ENCODE measurements around the gene PTX3. TPM values are rescaled to one million over a fixed set of nuclear protein-coding genes. Genes with fewer than 3 reads are reported as not detected.

PTX3 gene
- 1 to 10 TPM in 1 of 3 donors, not detected in 2; 3.3 TPM for polyA plus RNA-seq

DNA sequence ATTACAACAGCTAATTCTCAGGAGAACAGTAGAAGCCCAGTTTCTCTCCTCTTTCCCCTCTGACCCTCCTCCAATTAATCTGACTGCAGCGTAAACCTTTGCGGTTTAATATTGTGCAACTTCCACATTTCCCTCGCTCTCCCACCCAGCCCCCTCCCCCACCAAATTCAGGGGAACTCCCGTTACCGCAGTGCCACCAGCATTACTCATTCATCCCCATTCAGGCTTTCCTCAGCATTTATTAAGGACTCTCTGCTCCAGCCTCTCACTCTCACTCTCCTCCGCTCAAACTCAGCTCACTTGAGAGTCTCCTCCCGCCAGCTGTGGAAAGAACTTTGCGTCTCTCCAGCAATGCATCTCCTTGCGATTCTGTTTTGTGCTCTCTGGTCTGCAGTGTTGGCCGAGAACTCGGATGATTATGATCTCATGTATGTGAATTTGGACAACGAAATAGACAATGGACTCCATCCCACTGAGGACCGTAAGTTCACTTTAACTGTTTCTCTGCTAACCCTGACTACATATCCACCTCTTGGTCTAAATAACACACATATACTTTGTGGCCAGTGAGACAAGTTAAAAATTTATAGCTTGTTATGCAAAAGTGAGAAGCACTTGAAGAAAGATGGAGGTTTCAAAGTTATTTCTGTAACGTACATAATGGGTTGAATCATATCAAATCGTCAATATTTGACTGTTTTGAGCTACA lies at the start of gene PTX3:
Gene PTX3 (plus strand): TSS at position 268 of the 709 bp plus-strand sequence. CDS start 84 bp downstream, at position 352.
- Mint-ChIP-seq H3K27ac (no peak within 1 kb of the TSS), H3K4me1 (peaks cover 2 to 7% of the 10 kb centered on the region in 2 donors), H3K4me3 (peak within 1 kb of the TSS in 1 of 5 donors; percentile 57), H3K27me3 (ENCODE audit: low read depth in 3 of 3) (peaks cover 3 to 16% (median 12%) of the 10 kb centered on the region in 3 donors), H3K9me3 (peaks cover 0 to 7% (median 4%) of the 10 kb centered on the region in 6 donors), H3K36me3 (peaks cover 0 to 6% (median 6%) of the 10 kb centered on the region in 3 donors)
- no peak for DNase-seq

DNA sequence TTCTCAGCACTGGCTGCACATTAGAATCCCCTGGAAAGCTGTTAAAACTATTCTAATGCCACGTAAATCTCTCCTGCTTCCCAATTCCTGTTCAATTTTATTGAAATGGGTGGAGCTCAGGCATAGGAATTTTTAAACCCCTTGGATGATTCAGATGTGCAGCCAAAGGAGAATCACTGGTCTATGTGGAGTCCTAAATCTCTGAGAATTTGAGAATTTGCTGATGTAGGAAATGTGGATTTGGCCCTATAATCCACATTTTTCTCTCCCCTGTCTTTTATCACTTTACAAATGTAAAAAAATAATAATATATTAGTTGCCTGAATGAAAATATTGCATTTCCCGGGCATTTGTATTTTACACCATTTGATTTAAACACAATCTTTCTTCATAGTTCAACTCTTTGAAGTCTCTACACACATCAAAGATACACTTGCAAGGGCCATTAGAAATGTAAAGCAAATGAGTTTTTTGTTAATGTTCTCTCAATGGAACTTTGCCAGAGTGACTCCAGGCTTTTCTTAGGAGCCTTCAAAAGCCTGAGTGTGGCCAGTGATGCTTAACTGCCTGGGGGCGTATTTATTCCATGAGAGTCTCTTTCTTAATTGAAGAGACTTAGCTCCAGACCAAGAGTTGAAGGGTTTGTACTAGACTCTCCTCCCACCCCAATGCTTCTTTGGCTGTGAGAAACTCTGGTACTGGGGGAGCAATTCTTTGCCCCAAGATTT lies 48.8 kb upstream of the PTX3 start:
- Mint-ChIP-seq H3K4me3 (no peak overlapping the region), H3K4me1 (no peaks in the 10 kb centered on the region), H3K27ac (no peak overlapping the region), H3K36me3 (no peaks in the 10 kb centered on the region), H3K9me3 (peaks cover 0 to 2% (median under 1%) of the 10 kb centered on the region in 6 donors), H3K27me3 (ENCODE audit: low read depth in 3 of 3) (peaks cover 0 to 2% (median 0%) of the 10 kb centered on the region in 3 donors)
- DNase-seq, result no peak

DNA sequence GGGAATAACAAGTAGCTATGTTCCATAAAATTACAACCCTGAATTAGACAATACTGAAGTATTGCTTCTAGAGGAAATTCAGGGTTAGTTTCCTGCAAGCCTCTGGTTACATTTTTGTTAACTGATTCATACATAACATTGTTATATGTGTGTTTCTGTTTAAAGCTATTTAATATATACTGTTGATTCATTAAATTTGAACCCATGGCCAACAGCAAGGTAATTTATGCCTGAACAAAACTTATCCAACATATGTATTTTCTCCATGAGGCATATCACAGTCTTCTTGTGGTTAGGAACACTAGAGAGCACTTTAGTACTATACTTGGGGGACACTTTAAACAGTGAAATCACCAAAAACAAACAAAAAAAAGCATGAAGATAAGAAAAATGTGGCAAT lies 47.7 kb upstream of the PTX3 start:
- peaks cover 0 to 2% (median under 1%) of the 10 kb centered on the region in 6 donors for H3K9me3 Mint-ChIP-seq
- H3K36me3 Mint-ChIP-seq, result no peaks in the 10 kb centered on the region
- no peak overlapping the region for H3K4me3 Mint-ChIP-seq
- H3K27me3 Mint-ChIP-seq (ENCODE audit: low read depth in 3 of 3), result peaks cover 0 to under 1% (median 0%) of the 10 kb centered on the region in 3 donors
- DNase-seq, result no peak
- H3K27ac Mint-ChIP-seq, result no peak overlapping the region
- H3K4me1 Mint-ChIP-seq, result no peaks in the 10 kb centered on the region

DNA sequence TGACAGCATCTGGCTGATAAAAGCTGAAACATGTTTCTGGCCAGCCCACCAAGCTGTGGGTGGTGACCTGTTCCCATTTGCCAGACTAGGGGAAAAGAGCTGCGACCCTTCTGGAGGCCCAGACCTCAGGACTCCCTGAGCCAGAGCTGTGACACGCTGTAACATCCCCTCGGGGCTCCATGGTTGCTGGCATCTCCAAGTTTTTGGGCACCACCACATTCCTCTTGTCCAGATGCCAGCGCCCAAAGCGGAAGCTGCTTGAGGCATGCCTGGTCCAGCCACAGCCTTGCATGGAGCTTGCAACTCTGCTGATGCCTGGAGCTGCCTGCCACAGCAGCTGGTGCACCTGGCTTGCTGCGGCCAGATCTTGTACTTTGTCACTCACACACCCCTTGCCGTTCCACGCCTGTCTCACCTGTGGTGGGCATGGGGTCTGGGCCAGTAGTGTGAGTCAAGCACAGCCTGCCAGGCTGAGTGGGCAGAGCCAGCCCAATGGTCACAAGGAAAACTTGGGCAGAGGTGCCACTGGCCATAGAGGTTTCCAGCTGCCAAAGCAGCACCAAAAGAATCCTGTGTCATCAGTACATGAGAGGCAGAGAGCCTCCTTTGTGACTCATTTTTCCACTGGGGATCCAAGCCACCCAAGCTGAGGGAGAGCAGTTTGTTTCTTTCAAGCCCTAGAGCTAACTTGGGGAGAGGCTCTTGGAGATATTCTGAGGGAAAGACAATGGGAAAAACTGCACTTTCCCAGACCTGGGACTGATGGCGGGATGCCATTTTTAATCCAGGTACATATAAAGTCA lies 45.7 kb upstream of the PTX3 start:
- H3K27me3 Mint-ChIP-seq (ENCODE audit: low read depth in 3 of 3), result peaks cover 0 to 2% (median 1%) of the 10 kb centered on the region in 3 donors
- no peak overlapping the region for H3K27ac Mint-ChIP-seq
- H3K9me3 Mint-ChIP-seq, result peaks cover 0 to 3% (median under 1%) of the 10 kb centered on the region in 6 donors
- no peaks in the 10 kb centered on the region for H3K36me3 Mint-ChIP-seq
- H3K4me1 Mint-ChIP-seq, result no peaks in the 10 kb centered on the region
- no peak for DNase-seq
- H3K4me3 Mint-ChIP-seq, result no peak overlapping the region

DNA sequence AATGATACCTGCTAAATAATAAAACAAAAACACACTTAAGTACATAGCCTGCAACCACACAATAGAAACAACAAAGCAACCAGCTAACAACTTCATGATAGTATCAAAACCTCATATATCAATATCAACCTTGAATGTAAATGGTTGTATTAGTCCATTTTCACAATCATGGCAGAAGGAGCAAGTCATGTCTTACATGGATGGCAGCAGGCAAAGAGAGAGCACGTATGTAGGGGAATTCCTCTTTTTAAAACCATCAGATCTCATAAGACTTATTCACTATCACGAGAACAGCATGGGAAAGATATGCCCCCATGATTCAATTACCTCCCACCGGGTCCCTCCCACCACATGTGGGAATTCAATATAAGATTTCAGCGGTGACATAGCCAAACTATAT lies 44.5 kb upstream of the PTX3 start:
- H3K27ac Mint-ChIP-seq, result no peak overlapping the region
- no peak for DNase-seq
- H3K36me3 Mint-ChIP-seq, result no peaks in the 10 kb centered on the region
- H3K4me1 Mint-ChIP-seq, result no peaks in the 10 kb centered on the region
- H3K4me3 Mint-ChIP-seq, result no peak overlapping the region
- peaks cover 1 to 5% (median 4%) of the 10 kb centered on the region in 3 donors for H3K27me3 Mint-ChIP-seq (ENCODE audit: low read depth in 3 of 3)
- H3K9me3 Mint-ChIP-seq, result peaks cover 0 to 6% (median 2%) of the 10 kb centered on the region in 6 donors

DNA sequence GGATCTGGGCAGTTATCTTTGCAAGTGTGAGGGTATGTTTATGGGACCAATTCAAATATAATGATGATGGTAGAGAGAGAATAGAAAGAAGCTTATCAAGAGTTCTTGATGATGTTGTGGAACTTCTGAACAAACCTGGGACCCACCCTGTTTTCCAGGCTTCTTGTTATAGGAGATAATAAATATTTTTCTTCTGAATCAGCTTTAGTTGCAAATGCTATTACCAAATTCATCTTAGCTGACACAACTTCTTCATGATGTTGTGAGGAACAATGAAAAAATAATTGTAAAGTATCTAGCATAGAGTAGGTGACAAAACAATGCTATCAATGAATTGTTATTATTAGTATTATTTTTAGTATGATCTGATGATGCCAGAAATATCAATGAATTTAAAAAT lies 43.5 kb upstream of the PTX3 start:
- no peak for DNase-seq
- no peak overlapping the region for H3K4me3 Mint-ChIP-seq
- H3K4me1 Mint-ChIP-seq, result no peaks in the 10 kb centered on the region
- H3K27ac Mint-ChIP-seq, result no peak overlapping the region
- H3K36me3 Mint-ChIP-seq, result no peaks in the 10 kb centered on the region
- H3K27me3 Mint-ChIP-seq (ENCODE audit: low read depth in 3 of 3), result peaks cover 1 to 6% (median 4%) of the 10 kb centered on the region in 3 donors
- H3K9me3 Mint-ChIP-seq, result peaks cover 0 to 7% (median 2%) of the 10 kb centered on the region in 6 donors

DNA sequence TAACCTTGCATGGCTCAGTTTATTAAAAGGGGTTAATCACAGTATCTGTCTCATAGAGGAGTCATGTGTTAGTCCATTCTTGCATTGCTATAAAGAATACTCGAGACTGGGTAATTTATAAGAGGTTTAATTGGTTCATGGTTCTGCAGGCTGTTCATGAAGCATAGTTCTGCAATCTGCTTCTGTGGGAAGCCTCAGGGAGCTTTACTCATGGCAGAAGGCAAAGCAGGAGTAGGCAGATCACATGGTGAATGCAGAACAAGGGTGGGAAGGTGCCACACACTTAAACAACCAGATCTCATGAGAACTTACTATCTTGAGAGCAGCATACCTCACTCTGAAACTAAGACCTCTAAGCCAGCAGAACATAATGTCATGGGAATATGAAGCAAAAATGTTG lies 42.2 kb upstream of the PTX3 start:
- Mint-ChIP-seq H3K4me1 (no peaks in the 10 kb centered on the region), H3K36me3 (no peaks in the 10 kb centered on the region), H3K9me3 (peaks cover 0 to 8% (median 2%) of the 10 kb centered on the region in 6 donors)

DNA sequence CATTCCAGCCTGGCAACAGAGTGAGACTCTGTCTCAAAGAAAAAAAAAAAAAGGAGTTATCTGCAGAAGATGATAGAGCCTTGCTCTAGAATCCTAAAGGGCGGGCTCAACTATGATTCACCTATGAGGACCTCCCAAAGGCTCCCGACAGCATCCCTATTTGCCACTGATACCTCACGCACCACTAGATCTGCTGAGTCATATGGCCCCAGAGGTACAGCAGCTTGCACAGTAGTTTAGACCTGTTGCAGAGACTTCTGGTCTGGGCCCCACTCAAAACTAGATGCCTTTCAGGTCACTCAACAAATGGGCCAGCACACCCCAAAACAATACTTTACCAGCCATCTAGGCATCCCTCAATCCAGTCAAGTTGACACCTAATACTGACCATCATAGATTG lies 38.1 kb upstream of the PTX3 start:
- H3K27ac Mint-ChIP-seq, result no peak overlapping the region
- no peak for DNase-seq
- H3K9me3 Mint-ChIP-seq, result peaks cover 0 to 8% (median 3%) of the 10 kb centered on the region in 6 donors
- peaks cover 1 to 9% (median 4%) of the 10 kb centered on the region in 3 donors for H3K27me3 Mint-ChIP-seq (ENCODE audit: low read depth in 3 of 3)
- no peaks in the 10 kb centered on the region for H3K4me1 Mint-ChIP-seq
- H3K36me3 Mint-ChIP-seq, result no peaks in the 10 kb centered on the region
- H3K4me3 Mint-ChIP-seq, result no peak overlapping the region

More for the DNA sequence above, 42.2 kb upstream of the PTX3 start:
- Mint-ChIP-seq H3K27me3 (ENCODE audit: low read depth in 3 of 3) (peaks cover 1 to 6% (median 4%) of the 10 kb centered on the region in 3 donors), H3K4me3 (no peak overlapping the region), H3K27ac (no peak overlapping the region)
- DNase-seq, result no peak

DNA sequence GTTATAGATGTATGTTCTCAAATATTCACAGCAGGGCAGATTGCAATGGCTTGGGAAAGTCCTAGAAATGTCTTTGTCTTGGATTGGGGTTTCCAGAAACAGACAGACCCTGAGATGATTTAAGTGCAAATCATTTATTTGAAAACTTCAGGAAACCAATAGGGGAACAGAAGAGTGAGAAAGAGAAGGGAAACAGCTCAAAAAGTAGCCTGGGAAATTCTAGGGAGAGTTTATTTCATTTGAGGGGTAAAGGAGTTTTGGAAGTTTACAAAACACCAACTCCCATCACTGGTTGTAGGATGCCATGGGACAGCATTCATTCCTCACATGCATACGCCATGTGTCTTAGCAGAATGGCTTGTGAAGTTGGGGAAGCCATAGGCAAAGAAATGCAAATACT lies 32.3 kb upstream of the PTX3 start:
- H3K27ac Mint-ChIP-seq, result no peak overlapping the region
- H3K27me3 Mint-ChIP-seq (ENCODE audit: low read depth in 3 of 3), result peaks cover 0 to 2% (median 0%) of the 10 kb centered on the region in 3 donors
- no peak for DNase-seq
- H3K4me3 Mint-ChIP-seq, result no peak overlapping the region
- H3K36me3 Mint-ChIP-seq, result no peaks in the 10 kb centered on the region
- peaks cover 0 to 5% (median under 1%) of the 10 kb centered on the region in 6 donors for H3K9me3 Mint-ChIP-seq
- H3K4me1 Mint-ChIP-seq, result no peaks in the 10 kb centered on the region

DNA sequence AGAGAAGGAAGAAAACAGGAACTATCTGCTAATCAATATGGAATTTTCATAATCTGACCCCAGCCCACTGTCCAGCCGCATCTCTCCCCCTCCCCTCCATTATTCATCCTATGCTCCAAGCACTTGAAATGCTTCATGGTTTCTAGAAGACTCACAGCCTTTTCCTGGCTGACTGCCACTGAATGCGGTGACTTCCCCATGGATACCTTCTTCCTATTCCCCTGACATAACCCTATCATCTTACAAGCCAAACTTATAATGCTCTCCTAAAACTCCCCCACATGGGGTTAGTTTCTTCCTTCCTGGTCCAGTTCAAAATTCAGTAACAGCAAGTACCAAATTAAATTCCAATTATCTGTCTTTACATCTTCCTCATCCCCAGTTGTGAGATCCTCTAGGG lies 31.2 kb upstream of the PTX3 start:
- no peaks in the 10 kb centered on the region for H3K4me1 Mint-ChIP-seq
- H3K36me3 Mint-ChIP-seq, result no peaks in the 10 kb centered on the region
- H3K27ac Mint-ChIP-seq, result no peak overlapping the region
- H3K27me3 Mint-ChIP-seq (ENCODE audit: low read depth in 3 of 3), result peaks cover 0 to 2% (median under 1%) of the 10 kb centered on the region in 3 donors
- no peak for DNase-seq
- H3K4me3 Mint-ChIP-seq, result no peak overlapping the region
- H3K9me3 Mint-ChIP-seq, result peaks cover 0 to 6% (median under 1%) of the 10 kb centered on the region in 6 donors

DNA sequence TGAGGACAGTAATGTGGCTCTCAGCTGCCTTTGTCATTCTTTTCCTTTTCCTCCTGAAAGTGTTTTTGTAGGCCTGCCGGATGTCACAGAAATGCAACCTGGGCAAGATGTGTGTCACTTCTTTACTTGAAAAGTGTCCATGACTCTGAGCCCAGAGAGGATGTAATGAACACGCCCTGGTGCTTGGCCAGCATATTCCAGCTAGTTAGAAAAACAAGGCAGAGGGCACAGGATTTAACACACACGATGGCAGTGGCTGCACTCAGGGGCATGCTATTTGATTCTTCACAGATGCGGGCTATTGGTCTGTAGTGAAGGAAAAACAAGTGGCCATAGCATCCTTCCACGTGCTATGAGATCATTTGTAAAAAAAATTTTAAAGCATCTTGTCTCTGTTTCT lies 30.3 kb upstream of the PTX3 start:
- peaks cover 0 to 2% (median 0%) of the 10 kb centered on the region in 3 donors for H3K27me3 Mint-ChIP-seq (ENCODE audit: low read depth in 3 of 3)

DNA sequence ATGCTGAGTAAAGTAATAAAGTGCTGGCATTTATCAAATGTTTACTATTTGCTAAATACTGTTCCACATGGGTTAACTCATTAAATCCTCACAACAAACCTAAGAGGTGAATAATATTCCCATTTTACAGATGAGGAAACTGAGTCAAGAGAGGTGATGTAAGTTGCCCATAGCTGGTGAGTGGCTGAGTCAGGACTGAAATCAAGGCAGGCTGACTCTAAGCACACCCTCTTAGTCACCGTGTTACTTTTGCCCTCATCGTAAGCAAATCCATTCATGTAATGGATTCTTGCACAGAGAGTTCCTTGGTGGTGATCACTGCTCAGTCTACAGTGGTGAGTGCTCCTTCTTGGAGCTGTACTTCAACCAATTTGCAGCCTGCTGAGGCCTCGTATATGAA lies 28.9 kb upstream of the PTX3 start:
- peaks cover 0 to 15% (median 2%) of the 10 kb centered on the region in 6 donors for H3K9me3 Mint-ChIP-seq

More for the DNA sequence above, 30.3 kb upstream of the PTX3 start:
- no peaks in the 10 kb centered on the region for H3K4me1 Mint-ChIP-seq
- H3K36me3 Mint-ChIP-seq, result no peaks in the 10 kb centered on the region
- no peak overlapping the region for H3K4me3 Mint-ChIP-seq
- DNase-seq, result no peak
- H3K27ac Mint-ChIP-seq, result no peak overlapping the region
- H3K9me3 Mint-ChIP-seq, result peaks cover 0 to 12% (median under 1%) of the 10 kb centered on the region in 6 donors

DNA sequence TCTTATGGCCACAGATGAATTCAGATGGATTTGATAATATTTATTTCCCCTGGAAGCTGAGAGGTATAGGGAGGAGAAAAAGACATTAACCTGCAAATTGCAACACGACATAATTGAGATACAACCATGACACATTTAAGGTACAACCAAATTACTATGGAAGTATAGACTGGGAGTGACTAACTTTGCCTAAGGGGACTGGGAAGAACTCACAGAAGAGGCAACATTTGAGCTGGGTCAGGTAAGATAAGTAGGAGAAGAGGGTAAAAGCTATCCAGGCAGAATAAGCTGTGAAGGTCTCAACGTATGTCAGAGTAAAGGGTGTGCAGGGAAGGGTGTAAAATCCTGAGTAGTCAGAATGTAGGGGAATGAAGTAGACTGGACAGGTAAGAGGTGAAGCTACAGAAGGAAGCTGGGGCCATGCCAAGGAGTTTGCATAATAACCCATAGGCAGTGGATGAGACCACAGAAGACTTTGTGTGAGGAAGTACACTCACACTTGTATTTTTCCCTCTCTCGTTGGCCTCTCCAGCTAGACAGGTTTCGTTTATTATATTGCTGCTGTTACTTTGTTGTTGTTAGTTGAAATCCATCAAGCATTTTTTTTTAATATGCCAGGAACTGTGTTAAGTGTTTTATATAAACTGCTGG lies 28.0 kb upstream of the PTX3 start:
- peaks cover 0 to 15% (median 2%) of the 10 kb centered on the region in 6 donors for H3K9me3 Mint-ChIP-seq
- H3K36me3 Mint-ChIP-seq, result no peaks in the 10 kb centered on the region
- no peaks in the 10 kb centered on the region for H3K4me1 Mint-ChIP-seq
- no peak overlapping the region for H3K27ac Mint-ChIP-seq
- no peak overlapping the region for H3K4me3 Mint-ChIP-seq
- peaks cover 0 to 2% (median 0%) of the 10 kb centered on the region in 3 donors for H3K27me3 Mint-ChIP-seq (ENCODE audit: low read depth in 3 of 3)
- no peak for DNase-seq

More for the DNA sequence above, 28.9 kb upstream of the PTX3 start:
- Mint-ChIP-seq H3K36me3 (no peaks in the 10 kb centered on the region), H3K4me1 (no peaks in the 10 kb centered on the region), H3K27me3 (ENCODE audit: low read depth in 3 of 3) (peaks cover 0 to 2% (median 0%) of the 10 kb centered on the region in 3 donors), H3K27ac (no peak overlapping the region), H3K4me3 (no peak overlapping the region)
- no peak for DNase-seq

Data from immature natural killer cell (primary cell).